Stimulated activated naive B cell treated with anti-CD40 and anti-IgM and Interleukin-4, amounts not matched to agents 10 μg/mL and 1 μg/mL and 100 μg/mL, for 72 hours (primary cell): Measurements from ENCODE around the gene POMZP3.
"Not testable (repeated sequence)": the region's sequence is repeated elsewhere in the genome, so short reads cannot be mapped to it uniquely, and the experiment has no call there.

Experiments
- ATAC-seq, 2 donors: fragments of 150-1000 bp; cut with Tn5 transposase; replicated peaks; 2 replicates each; pipeline ENCODE4 v1.10.0; 2021; ENCODE audit warnings: moderate library complexity in 1 of 2
- DNase-seq: peaks from one replicate; pipeline ENCODE4 v3.0.0; 2021
- H3K27ac Mint-ChIP-seq: one replicate; pipeline ENCODE4 v1.8.0; 2022; ENCODE audit warnings: mild to moderate bottlenecking, mixed read lengths
- H3K27me3 Mint-ChIP-seq, 2 donors: one replicate each; pipeline ENCODE4 v1.8.0; 2022; ENCODE audit warnings: mixed read lengths in 2 of 2
- H3K36me3 Mint-ChIP-seq, 2 donors: one replicate each; pipeline ENCODE4 v1.8.0; 2022; ENCODE audit warnings: mixed read lengths in 2 of 2, mild to moderate bottlenecking in 1 of 2
- H3K4me1 Mint-ChIP-seq, 2 donors: one replicate each; pipeline ENCODE4 v1.8.0; 2022; ENCODE audit warnings: mixed read lengths in 2 of 2, mild to moderate bottlenecking in 1 of 2
- H3K4me3 Mint-ChIP-seq, 2 donors: one replicate each; pipeline ENCODE4 v1.8.0; 2022; ENCODE audit warnings: mild to moderate bottlenecking in 2 of 2, mixed read lengths in 2 of 2, moderate library complexity in 1 of 2
- H3K9me3 Mint-ChIP-seq, 2 donors: one replicate each; pipeline ENCODE4 v1.8.0; 2022; ENCODE audit warnings: mixed read lengths in 2 of 2, mild to moderate bottlenecking in 1 of 2

The POMZP3 gene

DNA sequence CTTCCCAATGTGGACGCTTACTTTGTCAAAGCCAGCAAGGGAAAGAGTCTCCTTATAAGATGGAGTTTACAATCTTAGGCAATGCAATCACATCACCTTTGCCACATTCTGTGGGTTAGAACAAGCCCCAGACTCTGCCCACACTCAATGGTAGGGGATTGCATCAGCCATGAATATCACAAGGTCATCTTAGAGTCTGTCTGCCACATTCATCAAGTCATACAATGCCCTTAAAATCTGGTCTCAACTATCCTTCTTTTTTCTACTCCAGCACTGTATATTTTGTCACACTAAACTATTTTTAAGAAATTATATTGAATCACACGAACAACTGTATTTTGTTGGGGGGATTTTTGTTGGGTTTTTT, 27.0 kb downstream of the POMZP3 start:
- not testable (repeated sequence) for H3K27ac Mint-ChIP-seq, H3K27me3 Mint-ChIP-seq, H3K36me3 Mint-ChIP-seq, ATAC-seq, DNase-seq, H3K9me3 Mint-ChIP-seq, H3K4me3 Mint-ChIP-seq
- H3K4me1 Mint-ChIP-seq = peaks cover 8 to 15% of the 10 kb centered on the region in 2 donors

DNA sequence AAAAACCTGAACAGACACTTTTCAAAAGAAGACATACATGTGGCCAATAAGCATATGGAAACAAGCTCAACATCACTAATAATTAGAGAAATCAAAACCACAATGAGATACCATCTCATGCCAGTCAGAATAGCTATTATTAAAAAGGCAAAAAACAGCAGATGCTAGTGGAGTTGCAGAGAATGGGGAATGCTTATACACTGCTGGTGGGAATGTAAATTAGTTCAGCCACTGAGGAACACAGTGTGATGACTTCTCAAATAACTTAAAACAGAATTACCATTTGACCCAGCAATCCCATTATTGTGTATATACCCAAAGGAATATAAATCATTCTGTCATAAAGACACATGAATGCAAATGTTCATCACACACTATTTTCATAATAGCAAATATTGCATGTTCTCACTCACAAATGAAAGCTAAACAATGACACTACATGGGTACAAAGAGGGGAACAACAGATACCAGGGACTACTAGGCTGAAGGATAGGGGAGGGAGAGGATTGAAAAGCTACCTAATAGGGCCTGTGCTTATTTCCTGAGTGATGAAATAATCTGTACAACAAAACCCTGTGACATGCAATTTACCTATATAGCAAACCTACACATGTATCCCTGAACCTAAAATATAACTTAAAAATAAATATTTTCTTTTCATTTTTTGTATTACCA, 28.4 kb downstream of the POMZP3 start:
- not testable (repeated sequence) for H3K27ac Mint-ChIP-seq, H3K36me3 Mint-ChIP-seq, H3K4me3 Mint-ChIP-seq, H3K9me3 Mint-ChIP-seq, DNase-seq, H3K27me3 Mint-ChIP-seq, ATAC-seq
- H3K4me1 Mint-ChIP-seq = peaks cover 11 to 15% of the 10 kb centered on the region in 2 donors

DNA sequence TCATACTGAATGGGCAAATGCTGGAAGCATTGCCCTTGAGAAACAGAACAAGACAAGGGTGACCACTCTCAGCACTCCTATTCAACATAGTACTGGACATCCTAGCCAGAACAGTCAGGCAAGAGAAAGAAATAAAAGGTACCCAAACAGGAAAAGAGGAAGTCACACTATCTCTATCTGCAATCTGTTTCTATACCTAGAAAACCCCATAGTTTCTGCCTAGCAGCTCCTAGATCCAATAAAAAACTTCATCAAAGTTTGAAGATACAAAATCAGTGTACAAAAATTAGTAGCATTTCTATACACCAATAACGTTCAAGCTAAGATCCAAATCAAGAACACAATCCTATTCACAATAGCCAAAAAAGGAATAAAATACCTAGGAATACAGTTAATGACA, 29.8 kb downstream of the POMZP3 start:
- not testable (repeated sequence) for DNase-seq, H3K4me3 Mint-ChIP-seq, H3K9me3 Mint-ChIP-seq, H3K27ac Mint-ChIP-seq, H3K27me3 Mint-ChIP-seq
- peaks cover 13 to 25% of the 10 kb centered on the region in 2 donors for H3K4me1 Mint-ChIP-seq
- peak in 1 of 2 donors; percentile 42 for ATAC-seq
- peaks cover 2 to 16% of the 10 kb centered on the region in 2 donors for H3K36me3 Mint-ChIP-seq

DNA sequence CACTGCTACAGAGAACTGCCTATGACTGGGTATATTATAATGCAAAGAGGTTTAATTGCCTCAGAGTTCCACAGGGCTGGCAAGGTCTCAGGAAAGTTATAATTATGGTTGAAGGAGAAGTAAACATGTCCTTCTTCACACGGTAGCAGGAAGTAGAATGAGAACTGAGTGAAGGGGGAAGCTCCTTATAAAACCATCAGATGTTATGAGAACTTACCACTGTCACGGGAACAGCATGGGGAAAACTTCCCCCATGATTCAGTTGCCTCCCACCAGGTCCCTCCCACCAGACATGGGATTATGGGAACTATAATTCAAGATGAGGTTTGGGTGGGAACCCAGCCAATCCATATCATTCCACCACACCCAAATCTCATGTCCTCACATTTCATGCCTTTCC, 34.4 kb downstream of the POMZP3 start:
- H3K4me3 Mint-ChIP-seq, DNase-seq, H3K27ac Mint-ChIP-seq, H3K27me3 Mint-ChIP-seq, H3K9me3 Mint-ChIP-seq, ATAC-seq: not testable (repeated sequence)
- Mint-ChIP-seq H3K4me1 (peaks cover 27 to 54% of the 10 kb centered on the region in 2 donors), H3K36me3 (peaks cover 2 to 13% of the 10 kb centered on the region in 2 donors)

DNA sequence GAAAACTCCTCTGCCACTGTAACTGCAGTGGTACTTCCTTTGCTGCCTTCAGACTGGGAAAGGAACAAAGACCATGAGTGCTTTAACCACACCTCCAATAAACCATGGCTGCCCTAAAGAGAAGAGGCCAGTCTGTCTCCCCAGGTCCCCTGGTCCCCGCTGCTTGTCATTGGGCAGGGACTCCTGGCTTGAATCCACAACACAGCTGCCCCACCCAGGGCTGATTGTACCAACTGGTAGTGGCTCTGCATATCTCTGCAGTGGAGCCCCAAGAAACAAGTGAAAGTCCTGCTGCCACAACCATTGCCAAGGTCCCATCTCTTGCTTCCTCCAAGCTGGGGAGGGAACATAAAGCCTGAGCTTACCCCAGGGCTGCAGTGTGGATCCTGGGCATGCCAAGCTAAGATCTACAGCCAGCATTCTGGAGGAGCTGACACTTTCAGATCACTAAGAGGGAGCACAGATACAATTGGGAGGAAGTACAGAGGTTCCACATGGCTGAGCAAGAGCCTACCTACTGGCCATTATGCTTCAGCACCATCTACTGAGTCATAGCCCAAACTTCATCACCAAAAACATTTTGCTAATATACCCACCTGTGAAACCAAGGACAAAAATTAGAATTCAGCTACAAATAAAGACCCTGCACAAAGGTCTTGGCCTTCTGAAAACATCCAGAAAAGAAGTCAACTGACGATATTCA, 35.3 kb downstream of the POMZP3 start:
- H3K9me3 Mint-ChIP-seq, H3K27me3 Mint-ChIP-seq: not testable (repeated sequence)
- DNase-seq (peak; percentile 19), ATAC-seq (peak; percentile 93 to 94)
- Mint-ChIP-seq H3K4me3 (peak overlapping the region in 1 of 2 donors; percentile 25), H3K36me3 (peaks cover 4 to 13% of the 10 kb centered on the region in 2 donors), H3K4me1 (peaks cover 25 to 54% of the 10 kb centered on the region in 2 donors), H3K27ac (peak overlapping the region; percentile 84)

DNA sequence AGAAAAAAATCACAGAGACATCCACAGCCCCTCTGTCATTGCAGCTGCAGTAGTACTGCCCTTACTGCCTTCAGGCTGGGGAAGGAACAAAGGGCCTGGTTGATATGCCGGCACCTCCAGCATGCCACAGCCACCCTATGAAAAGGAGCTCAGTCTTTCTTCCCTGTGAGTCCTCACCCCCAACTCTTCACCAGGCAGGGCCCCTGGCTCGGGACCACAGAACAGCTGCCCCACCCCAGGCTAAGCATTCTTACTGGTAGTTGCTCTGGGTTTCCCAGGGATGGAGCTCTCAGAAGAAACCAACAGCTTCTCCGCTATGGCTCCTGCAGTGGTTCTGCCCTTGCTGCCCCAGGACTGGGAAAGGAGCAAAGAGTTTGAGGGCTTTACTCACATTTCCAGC, 36.0 kb downstream of the POMZP3 start:
- H3K9me3 Mint-ChIP-seq, H3K4me3 Mint-ChIP-seq, DNase-seq, H3K27me3 Mint-ChIP-seq, ATAC-seq: not testable (repeated sequence)
- peaks cover 4 to 13% of the 10 kb centered on the region in 2 donors for H3K36me3 Mint-ChIP-seq
- H3K27ac Mint-ChIP-seq = peak overlapping the region; percentile 31
- H3K4me1 Mint-ChIP-seq = peaks cover 23 to 54% of the 10 kb centered on the region in 2 donors

- not testable (repeated sequence) for H3K9me3 Mint-ChIP-seq, H3K36me3 Mint-ChIP-seq, DNase-seq, H3K27me3 Mint-ChIP-seq
- Mint-ChIP-seq H3K4me3 (peak overlapping the region in 1 of 2 donors; percentile 43), H3K27ac (peak overlapping the region; percentile 25), H3K4me1 (peaks cover 23 to 54% of the 10 kb centered on the region in 2 donors)
- ATAC-seq = peak; percentile 30 to 43
Measured at GRCh38 chr7:76588586-76588985, 38.5 kb downstream of the POMZP3 start.

DNA sequence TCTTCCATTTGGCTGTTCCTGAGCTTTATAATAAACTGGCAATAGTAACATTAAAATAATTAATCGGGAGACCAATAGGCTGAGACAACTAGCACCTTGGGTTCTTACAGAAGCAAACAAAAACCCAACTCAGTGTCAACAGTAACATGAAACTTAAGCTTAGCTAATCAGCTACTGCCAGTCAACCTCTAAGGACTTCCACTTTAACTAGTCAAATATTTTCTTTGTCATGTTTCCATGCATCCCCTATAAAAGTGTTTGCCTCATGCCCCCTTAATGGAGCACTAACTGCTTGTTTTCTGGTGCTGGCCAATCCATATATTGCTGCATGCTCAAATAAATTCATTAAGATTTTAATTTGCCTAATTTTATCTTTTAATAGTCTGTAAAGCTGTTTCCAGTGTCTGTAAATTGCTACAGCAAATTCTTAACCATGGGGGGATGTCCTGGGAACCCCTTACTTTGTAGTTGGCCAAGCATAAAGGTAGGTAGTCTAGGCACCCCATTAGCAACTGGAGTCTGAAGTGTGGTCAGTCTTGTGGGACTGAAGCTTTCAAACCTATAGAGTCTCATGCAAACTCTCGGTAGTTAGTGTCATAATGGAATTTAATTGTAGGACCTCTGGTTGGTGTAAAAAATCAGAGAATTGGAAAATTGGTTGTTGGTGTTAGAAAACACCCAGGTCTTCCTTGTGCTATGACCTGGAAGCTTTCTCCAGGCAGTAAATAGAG, 40.3 kb downstream of the POMZP3 start:
- H3K9me3 Mint-ChIP-seq, H3K4me3 Mint-ChIP-seq, H3K27me3 Mint-ChIP-seq, DNase-seq, ATAC-seq, H3K27ac Mint-ChIP-seq, H3K36me3 Mint-ChIP-seq: not testable (repeated sequence)
- H3K4me1 Mint-ChIP-seq = peaks cover 21 to 42% of the 10 kb centered on the region in 2 donors

GRCh38 chr7:76583636-76584281, 43.3 kb downstream of the POMZP3 start:
- H3K4me3 Mint-ChIP-seq, DNase-seq, H3K27me3 Mint-ChIP-seq, ATAC-seq, H3K27ac Mint-ChIP-seq, H3K36me3 Mint-ChIP-seq, H3K9me3 Mint-ChIP-seq: not testable (repeated sequence)
- H3K4me1 Mint-ChIP-seq = peaks cover 15 to 29% of the 10 kb centered on the region in 2 donors

DNA sequence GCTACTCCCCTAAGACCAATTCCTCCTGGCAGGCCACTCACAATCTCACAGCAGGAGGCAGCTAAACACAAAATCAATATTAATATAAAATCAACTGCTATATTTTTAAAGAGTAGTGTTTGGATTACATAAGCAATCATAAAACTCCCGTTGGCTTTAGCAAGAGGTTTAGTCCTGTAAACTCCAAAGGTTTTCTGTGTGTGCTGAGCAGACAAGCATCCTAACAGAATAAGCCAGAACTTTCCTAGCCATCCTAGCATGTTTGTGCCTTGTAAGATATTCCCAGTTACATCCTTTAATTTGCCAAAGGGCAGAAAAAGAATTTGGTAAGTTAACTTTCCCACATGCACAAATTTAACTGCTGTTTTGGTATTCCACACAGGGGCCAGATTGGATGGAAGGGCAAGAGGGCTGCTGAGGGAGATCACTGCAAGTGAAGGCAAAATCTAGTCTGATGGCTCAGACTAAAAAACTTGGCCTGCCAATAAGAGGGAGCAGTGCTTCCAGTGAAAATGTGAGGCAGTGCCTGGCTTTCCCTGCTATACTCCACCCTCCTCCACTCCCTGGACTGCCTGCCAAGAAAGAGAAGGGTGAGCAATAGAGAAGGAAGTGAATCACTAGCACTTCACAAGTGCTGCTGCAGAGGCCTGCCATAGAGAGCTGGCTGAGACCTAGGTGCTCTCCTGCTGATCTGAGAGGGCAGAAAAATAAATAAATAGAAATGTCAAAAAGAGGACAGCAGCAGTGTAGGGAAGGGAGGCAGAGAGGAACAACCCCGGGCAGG, 44.0 kb downstream of the POMZP3 start:
- H3K27ac Mint-ChIP-seq, H3K9me3 Mint-ChIP-seq, H3K36me3 Mint-ChIP-seq, DNase-seq, H3K4me3 Mint-ChIP-seq, ATAC-seq, H3K27me3 Mint-ChIP-seq: not testable (repeated sequence)
- H3K4me1 Mint-ChIP-seq = peaks cover 11 to 22% of the 10 kb centered on the region in 2 donors

DNA sequence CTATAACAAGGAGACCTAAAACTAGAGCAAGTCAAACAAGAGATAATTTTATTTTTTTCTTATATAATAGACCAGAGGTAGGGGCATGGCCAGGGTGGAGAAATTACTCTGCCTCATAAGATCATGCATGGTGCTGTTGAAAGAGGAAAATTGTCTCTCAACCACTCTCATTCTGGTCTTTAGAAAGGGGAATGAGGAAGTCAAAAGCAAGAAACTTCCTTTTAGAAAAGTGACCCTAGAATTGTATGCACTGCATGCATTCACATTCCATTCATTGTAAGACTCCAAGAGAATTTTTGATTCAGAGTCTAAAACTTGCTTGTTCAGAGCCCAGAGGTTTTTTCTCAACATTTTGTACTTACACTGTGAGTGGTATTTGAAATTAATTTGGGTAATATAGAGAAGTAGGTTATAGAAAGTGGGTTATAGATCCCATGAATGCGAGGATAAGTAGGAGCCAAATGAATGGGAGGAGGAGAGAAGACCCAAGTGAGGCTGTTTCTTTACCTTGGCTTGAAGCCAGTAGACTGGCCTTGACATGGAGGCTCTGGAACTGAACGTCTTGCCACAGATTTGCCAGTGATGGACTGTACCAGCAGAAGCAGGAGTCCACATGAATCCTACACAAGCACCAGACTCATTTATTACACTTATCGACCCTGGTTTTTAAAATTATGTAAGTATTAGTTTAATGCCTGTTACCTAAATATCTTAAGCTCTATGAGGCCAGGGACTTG, 51.0 kb downstream of the POMZP3 start:
- ATAC-seq, H3K4me3 Mint-ChIP-seq, H3K36me3 Mint-ChIP-seq: not testable (repeated sequence)

DNA sequence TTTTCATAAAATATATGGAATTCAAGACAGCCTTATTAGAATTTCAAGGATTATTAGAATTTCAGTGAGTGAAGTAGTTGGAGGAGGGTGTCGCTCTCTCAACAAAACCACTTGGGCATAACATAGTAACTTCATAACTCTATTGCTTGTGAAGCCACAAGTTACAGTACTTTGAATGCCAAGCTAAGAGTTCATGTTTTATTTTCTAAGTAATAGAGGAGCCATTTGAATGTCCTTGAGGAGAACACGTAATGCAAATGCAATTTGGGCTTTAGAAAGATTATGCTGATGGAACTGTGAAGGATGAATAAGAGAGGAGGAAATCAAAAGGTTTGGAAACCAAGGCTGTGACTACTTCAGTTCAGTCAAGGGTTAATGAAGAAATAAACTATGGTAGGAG, 51.6 kb downstream of the POMZP3 start:
- not testable (repeated sequence) for H3K4me3 Mint-ChIP-seq, H3K27ac Mint-ChIP-seq, DNase-seq, H3K9me3 Mint-ChIP-seq, H3K27me3 Mint-ChIP-seq, ATAC-seq, H3K4me1 Mint-ChIP-seq, H3K36me3 Mint-ChIP-seq

More for the DNA sequence above, 51.0 kb downstream of the POMZP3 start:
- not testable (repeated sequence) for H3K9me3 Mint-ChIP-seq, H3K27me3 Mint-ChIP-seq, H3K27ac Mint-ChIP-seq, H3K4me1 Mint-ChIP-seq, DNase-seq

DNA sequence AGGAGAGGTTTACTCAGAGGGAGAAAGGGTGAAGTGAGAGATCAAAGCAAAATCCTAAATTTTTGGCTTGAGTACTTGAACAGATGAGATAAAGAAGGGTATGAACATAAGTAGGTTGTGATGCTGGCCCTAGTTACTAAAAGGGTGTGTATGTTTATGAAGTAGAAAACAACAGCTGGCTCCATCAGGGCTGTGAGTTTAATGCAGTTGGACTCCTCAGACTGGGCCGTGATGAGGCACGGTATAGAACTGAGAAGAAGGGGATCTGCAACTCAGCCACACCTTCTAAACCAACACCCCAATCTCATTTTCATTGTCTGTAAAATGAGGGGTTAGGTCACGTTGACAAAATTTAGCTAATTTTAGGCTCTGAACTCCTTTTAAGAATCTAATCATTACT, 54.8 kb downstream of the POMZP3 start:
- ATAC-seq, H3K9me3 Mint-ChIP-seq, H3K27me3 Mint-ChIP-seq, DNase-seq, H3K27ac Mint-ChIP-seq, H3K4me1 Mint-ChIP-seq, H3K4me3 Mint-ChIP-seq, H3K36me3 Mint-ChIP-seq: not testable (repeated sequence)
